SK-N-SH treated with all-trans-retinoic acid at 6 μM for 48 hours (cell line): ENCODE results near the gene NFYC.

Experiments
- ATAC-seq: fragments of 200-7000 bp; cut with Tn5 transposase; 3 replicates; pipeline ENCODE4 v1.9.1; 2020; ENCODE audit warnings: mild to moderate bottlenecking, moderate library complexity
- ARNTL ChIP-seq: fragments of 450-650 bp; formaldehyde crosslinking; IDR thresholded peaks from 2 replicates; pipeline ENCODE4 v1.5.0; 2020; ENCODE audit warnings: low read depth, mild to moderate bottlenecking, moderate library complexity, borderline replicate concordance
- CSDC2 ChIP-seq: fragments of 250-450 bp; sonication (Bioruptor Pico); IDR thresholded peaks from 2 replicates; pipeline ENCODE4 v1.5.0; 2020; ENCODE audit warnings: mild to moderate bottlenecking, moderate library complexity
- CSRNP3 ChIP-seq: fragments of 250-450 bp; sonication (Bioruptor Pico); IDR thresholded peaks from 2 replicates; pipeline ENCODE4 v1.5.1; 2021; ENCODE audit warnings: mild to moderate bottlenecking, moderate library complexity
- ESRRG ChIP-seq: fragments of 250-450 bp; sonication (Bioruptor Pico); IDR thresholded peaks from 2 replicates; pipeline ENCODE4 v1.6.1; 2021; ENCODE audit warnings: mild to moderate bottlenecking
- ISL1 ChIP-seq: fragments of 250-450 bp; sonication (Bioruptor Pico); IDR thresholded peaks from 2 replicates; pipeline ENCODE4 v2.1.2; 2022; ENCODE audit warnings: mild to moderate bottlenecking, moderate library complexity
- OSR1 ChIP-seq: fragments of 250-450 bp; sonication (Bioruptor Pico); IDR thresholded peaks from 2 replicates; pipeline ENCODE4 v1.8.0; 2022; ENCODE audit warnings: moderate library complexity, mild to moderate bottlenecking, inconsistent platforms
- PATZ1 ChIP-seq: fragments of 250-450 bp; sonication (Bioruptor Pico); IDR thresholded peaks from 2 replicates; pipeline ENCODE4 v1.8.0; 2020; ENCODE audit warnings: mild to moderate bottlenecking, moderate library complexity, borderline replicate concordance
- POU6F1 ChIP-seq: fragments of 250-450 bp; sonication (Bioruptor Pico); IDR thresholded peaks from 2 replicates; pipeline ENCODE4 v1.8.0; 2021; ENCODE audit warnings: low read depth, mild to moderate bottlenecking, moderate library complexity, borderline replicate concordance
- SNAI2 ChIP-seq: fragments of 250-450 bp; sonication (Bioruptor Pico); IDR thresholded peaks from 2 replicates; pipeline ENCODE4 v1.5.0; 2020; ENCODE audit warnings: mild to moderate bottlenecking, moderate library complexity
- TCF4 ChIP-seq: fragments of 250-450 bp; sonication (Bioruptor Pico); IDR thresholded peaks from 2 replicates; pipeline ENCODE4 v1.8.0; 2021; ENCODE audit warnings: mild to moderate bottlenecking, moderate library complexity, borderline replicate concordance
- TOX ChIP-seq: fragments of 250-450 bp; sonication (Bioruptor Pico); IDR thresholded peaks from 2 replicates; pipeline ENCODE4 v1.8.0; 2021; ENCODE audit warnings: mild to moderate bottlenecking, moderate library complexity, borderline replicate concordance
- TSHZ2 ChIP-seq: fragments of 250-450 bp; sonication (Bioruptor Pico); IDR thresholded peaks from 2 replicates; pipeline ENCODE4 v1.5.0; 2020; ENCODE audit warnings: mild to moderate bottlenecking, moderate library complexity
- ZC3H10 ChIP-seq: fragments of 250-450 bp; sonication (Bioruptor Pico); IDR thresholded peaks from 2 replicates; pipeline ENCODE4 v1.5.1; 2021; ENCODE audit warnings: mild to moderate bottlenecking, moderate library complexity
- ZFP3 ChIP-seq: fragments of 250-450 bp; sonication (Bioruptor Pico); IDR thresholded peaks from 2 replicates; pipeline ENCODE4 v1.5.0; 2020; ENCODE audit warnings: mild to moderate bottlenecking, moderate library complexity
- ZFP30 ChIP-seq: fragments of 450-650 bp; formaldehyde crosslinking; IDR thresholded peaks from 2 replicates; pipeline ENCODE4 v1.5.0; 2022; ENCODE audit warnings: mild to moderate bottlenecking, moderate library complexity
- ZNF565 ChIP-seq: fragments of 450-650 bp; formaldehyde crosslinking; conservative IDR thresholded peaks from 2 replicates; pipeline ENCODE4 v1.5.0; 2020; ENCODE audit warnings: low read depth, mild to moderate bottlenecking, moderate library complexity
- ZNF70 ChIP-seq: fragments of 450-650 bp; formaldehyde crosslinking; IDR thresholded peaks from 2 replicates; pipeline ENCODE4 v1.5.0; 2020; ENCODE audit warnings: mild to moderate bottlenecking, moderate library complexity
- ZNF8 ChIP-seq: fragments of 450-650 bp; formaldehyde crosslinking; IDR thresholded peaks from 2 replicates; pipeline ENCODE4 v1.5.0; 2020; ENCODE audit warnings: mild to moderate bottlenecking, moderate library complexity
- TF ChIP-seq, protein P1 (sequence below): fragments of 250-450 bp; sonication (Bioruptor Pico); IDR thresholded peaks from 2 replicates; pipeline ENCODE4 v1.5.1; 2020; ENCODE audit warnings: low read depth, mild to moderate bottlenecking, moderate library complexity

Gene NFYC

GRCh38 chr1:40774266-40774998 is 82.9 kb downstream of the NFYC start:
- peak; percentile 77 for ATAC-seq
- peak; percentile 93 for TF ChIP-seq ZFP3
- TF ChIP-seq POU6F1: no peak
- TF ChIP-seq CSRNP3 (CRISPR knock-in tag): no peak
- TF ChIP-seq ISL1 (CRISPR knock-in tag): no peak
- TF ChIP-seq ZNF565 (CRISPR knock-in tag): no peak

- TF ChIP-seq ZNF8 (CRISPR knock-in tag) (no peak), SNAI2 (CRISPR knock-in tag) (no peak), PATZ1 (CRISPR knock-in tag) (no peak), ISL1 (CRISPR knock-in tag) (no peak), ZNF565 (CRISPR knock-in tag) (no peak), ESRRG (CRISPR knock-in tag) (no peak), OSR1 (CRISPR knock-in tag) (no peak), TOX (no peak), TSHZ2 (CRISPR knock-in tag) (no peak), ZC3H10 (no peak), ARNTL (no peak), ZNF70 (CRISPR knock-in tag) (no peak), POU6F1 (no peak)
- TF ChIP-seq, all 23 proteins: peak for 0
- no peak for ATAC-seq
Measured at GRCh38 chr1:40776236-40777072, 85.0 kb downstream of the NFYC start.

DNA sequence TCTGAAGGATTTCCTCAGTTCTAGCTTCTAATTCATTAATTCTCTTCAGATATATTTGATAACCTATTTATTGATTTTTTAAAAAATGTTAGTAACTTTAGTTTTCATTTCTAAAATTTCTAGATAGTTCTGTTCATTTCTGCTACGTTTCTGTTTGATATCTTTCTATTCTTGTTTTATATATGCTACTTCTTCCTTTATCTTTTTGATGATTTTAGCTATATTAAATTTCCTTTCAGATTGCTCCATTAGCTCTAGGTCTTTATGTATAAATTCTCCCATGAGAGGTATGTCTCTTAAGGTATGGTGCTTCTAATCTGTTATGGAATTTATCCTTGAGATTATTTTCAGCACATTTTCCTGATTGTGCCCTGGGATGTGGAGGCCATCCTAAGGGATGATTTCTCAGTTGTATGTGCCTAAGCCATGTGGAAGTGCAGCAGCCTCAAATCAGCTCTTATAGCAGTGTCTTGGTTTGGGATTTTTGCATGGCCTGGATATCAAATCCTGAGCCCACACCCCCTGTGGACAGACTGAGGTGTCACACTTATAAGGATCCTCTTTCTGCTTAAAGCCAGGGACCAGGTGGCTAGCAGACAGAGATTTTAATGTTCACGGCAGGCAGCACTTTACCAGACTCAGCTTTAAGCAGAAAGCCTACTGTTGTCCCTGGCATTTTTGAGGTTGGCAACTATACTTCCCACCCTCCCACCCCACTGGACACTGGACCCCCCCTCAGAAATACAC is 85.9 kb downstream of the NFYC start:
- ATAC-seq: no peak
- TF ChIP-seq SNAI2 (CRISPR knock-in tag): no peak
- TF ChIP-seq ESRRG (CRISPR knock-in tag): no peak
- no peak for TF ChIP-seq CSDC2 (CRISPR knock-in tag)
- no peak for TF ChIP-seq CSRNP3 (CRISPR knock-in tag)
- no peak for TF ChIP-seq ZFP30 (CRISPR knock-in tag)
- no peak for TF ChIP-seq TOX
- TF ChIP-seq, protein P1, sequence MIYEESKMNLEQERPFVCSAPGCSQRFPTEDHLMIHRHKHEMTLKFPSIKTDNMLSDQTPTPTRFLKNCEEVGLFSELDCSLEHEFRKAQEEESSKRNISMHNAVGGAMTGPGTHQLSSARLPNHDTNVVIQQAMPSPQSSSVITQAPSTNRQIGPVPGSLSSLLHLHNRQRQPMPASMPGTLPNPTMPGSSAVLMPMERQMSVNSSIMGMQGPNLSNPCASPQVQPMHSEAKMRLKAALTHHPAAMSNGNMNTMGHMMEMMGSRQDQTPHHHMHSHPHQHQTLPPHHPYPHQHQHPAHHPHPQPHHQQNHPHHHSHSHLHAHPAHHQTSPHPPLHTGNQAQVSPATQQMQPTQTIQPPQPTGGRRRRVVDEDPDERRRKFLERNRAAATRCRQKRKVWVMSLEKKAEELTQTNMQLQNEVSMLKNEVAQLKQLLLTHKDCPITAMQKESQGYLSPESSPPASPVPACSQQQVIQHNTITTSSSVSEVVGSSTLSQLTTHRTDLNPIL (CRISPR knock-in tag): no peak
- no peak for TF ChIP-seq ZC3H10
- TF ChIP-seq ZNF565 (CRISPR knock-in tag): no peak
- no peak for TF ChIP-seq TCF4 (CRISPR knock-in tag)
- no peak for TF ChIP-seq ZFP3
- TF ChIP-seq POU6F1: no peak
